B cell (primary cell): ENCODE results near the gene SLIT3.

Source experiments
- CTCF ChIP-seq: fragments of 200-600 bp; IDR thresholded peaks from one replicate; pipeline ENCODE4 v1.8.0; 2022; ENCODE audit warnings: antibody characterized with exemption, mild to moderate bottlenecking
- EZH2 ChIP-seq: IDR thresholded peaks from 2 replicates; pipeline ENCODE4 v1.6.1; 2012; ENCODE audit warnings: borderline replicate concordance, low read depth, mild to moderate bottlenecking, moderate library complexity, low read length; ENCODE audit not compliant: insufficient read depth, poor library complexity, severe bottlenecking

DNA sequence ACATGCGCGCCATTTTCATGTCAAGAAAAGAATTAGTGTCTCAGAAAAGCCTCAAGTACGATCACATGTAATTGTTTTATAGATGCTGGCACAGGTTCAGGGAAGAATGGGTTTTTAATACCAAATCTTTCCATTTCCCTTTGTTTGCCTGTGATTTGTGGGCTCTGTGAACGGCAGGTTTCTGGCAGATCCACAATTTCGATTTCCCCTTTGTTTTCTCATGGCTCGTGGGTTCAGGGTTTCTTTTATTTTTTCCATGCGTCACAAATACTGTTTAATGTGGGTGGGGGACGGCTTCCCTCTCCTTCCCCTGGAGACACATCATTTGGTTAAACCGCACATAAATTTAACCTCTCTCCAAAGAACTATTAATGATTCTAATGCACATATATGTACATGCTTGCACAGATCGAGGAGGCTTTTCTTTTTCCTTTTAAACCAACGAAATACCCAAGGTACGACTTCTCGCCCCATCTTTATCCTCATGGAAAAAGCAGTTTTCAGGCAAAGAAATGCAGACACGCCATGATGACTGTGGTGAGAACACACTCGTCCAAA is 195.9 kb downstream of the SLIT3 start:
- TF ChIP-seq CTCF (no peak), EZH2 (no peak)
